ENCODE results near the gene CORO2B. TPM values are rescaled to one million over a fixed set of nuclear protein-coding genes. Genes with fewer than 3 reads are reported as not detected.

Gene CORO2B
- polyA plus RNA-seq, 1 donor: 5.4 TPM

GRCh38 chr15:68630836-68631235, 52.0 kb downstream of the CORO2B start:
- Histone ChIP-seq H3K27ac (ENCODE audit: low read length) (no peak overlapping the region), H3K4me1 (ENCODE audit: control insufficient read depth, insufficient read depth, low read length) (peaks cover 13% of the 10 kb centered on the region), H3K27me3 (ENCODE audit: control insufficient read depth, insufficient read depth, low read length) (peaks cover 14% of the 10 kb centered on the region), H3K9me3 (ENCODE audit: control insufficient read depth, low read depth, low read length) (no peaks in the 10 kb centered on the region), H3K4me3 (ENCODE audit: low read length) (no peak overlapping the region), H3K36me3 (ENCODE audit: control insufficient read depth, insufficient read depth, low read length) (no peaks in the 10 kb centered on the region)
- WGBS (ENCODE audit: insufficient coverage, low lambda C conversion rate): no CpG with 5 or more reads among the region's 8 CpGs
- no peak for DNase-seq

- Histone ChIP-seq H3K27me3 (ENCODE audit: control insufficient read depth, insufficient read depth, low read length) (peaks cover 10% of the 10 kb centered on the region), H3K27ac (ENCODE audit: low read length) (no peak overlapping the region), H3K4me1 (ENCODE audit: control insufficient read depth, insufficient read depth, low read length) (peaks cover 13% of the 10 kb centered on the region), H3K4me3 (ENCODE audit: low read length) (no peak overlapping the region), H3K9me3 (ENCODE audit: control insufficient read depth, low read depth, low read length) (no peaks in the 10 kb centered on the region), H3K36me3 (ENCODE audit: control insufficient read depth, insufficient read depth, low read length) (no peaks in the 10 kb centered on the region)
- no CpG with 5 or more reads among the region's 6 CpGs for WGBS (ENCODE audit: insufficient coverage, low lambda C conversion rate)
- peak in 1 of 2 donors; percentile 41 for DNase-seq
Observed at GRCh38 chr15:68631601-68632051, 52.8 kb downstream of the CORO2B start.

GRCh38 chr15:68632101-68632500, 53.3 kb downstream of the CORO2B start:
- Histone ChIP-seq H3K27me3 (ENCODE audit: control insufficient read depth, insufficient read depth, low read length) (peaks cover 8% of the 10 kb centered on the region), H3K27ac (ENCODE audit: low read length) (no peak overlapping the region), H3K4me1 (ENCODE audit: control insufficient read depth, insufficient read depth, low read length) (peaks cover 13% of the 10 kb centered on the region), H3K9me3 (ENCODE audit: control insufficient read depth, low read depth, low read length) (no peaks in the 10 kb centered on the region), H3K36me3 (ENCODE audit: control insufficient read depth, insufficient read depth, low read length) (no peaks in the 10 kb centered on the region), H3K4me3 (ENCODE audit: low read length) (no peak overlapping the region)
- DNase-seq: no peak
- WGBS (ENCODE audit: insufficient coverage, low lambda C conversion rate): no CpG with 5 or more reads among the region's 9 CpGs

GRCh38 chr15:68633231-68634121, 54.7 kb downstream of the CORO2B start:
- peaks cover 13% of the 10 kb centered on the region for H3K4me1 ChIP-seq (ENCODE audit: control insufficient read depth, insufficient read depth, low read length)
- peaks cover 2% of the 10 kb centered on the region for H3K27me3 ChIP-seq (ENCODE audit: control insufficient read depth, insufficient read depth, low read length)
- H3K27ac ChIP-seq (ENCODE audit: low read length): no peak overlapping the region
- no peaks in the 10 kb centered on the region for H3K36me3 ChIP-seq (ENCODE audit: control insufficient read depth, insufficient read depth, low read length)
- DNase-seq: peak in 1 of 2 donors; percentile 66
- no peaks in the 10 kb centered on the region for H3K9me3 ChIP-seq (ENCODE audit: control insufficient read depth, low read depth, low read length)
- no CpG with 5 or more reads among the region's 10 CpGs for WGBS (ENCODE audit: insufficient coverage, low lambda C conversion rate)
- no peak overlapping the region for H3K4me3 ChIP-seq (ENCODE audit: low read length)

- DNase-seq: no peak
- no peaks in the 10 kb centered on the region for H3K27me3 ChIP-seq (ENCODE audit: control insufficient read depth, insufficient read depth, low read length)
- no peaks in the 10 kb centered on the region for H3K36me3 ChIP-seq (ENCODE audit: control insufficient read depth, insufficient read depth, low read length)
- no CpG with 5 or more reads among the region's 4 CpGs for WGBS (ENCODE audit: insufficient coverage, low lambda C conversion rate)
- peaks cover 13% of the 10 kb centered on the region for H3K4me1 ChIP-seq (ENCODE audit: control insufficient read depth, insufficient read depth, low read length)
- no peak overlapping the region for H3K27ac ChIP-seq (ENCODE audit: low read length)
- H3K9me3 ChIP-seq (ENCODE audit: control insufficient read depth, low read depth, low read length): no peaks in the 10 kb centered on the region
- H3K4me3 ChIP-seq (ENCODE audit: low read length): no peak overlapping the region
Observed at GRCh38 chr15:68634122-68634482, 55.3 kb downstream of the CORO2B start.

GRCh38 chr15:68634531-68634930, 55.7 kb downstream of the CORO2B start:
- Histone ChIP-seq H3K27ac (ENCODE audit: low read length) (no peak overlapping the region), H3K4me3 (ENCODE audit: low read length) (no peak overlapping the region), H3K4me1 (ENCODE audit: control insufficient read depth, insufficient read depth, low read length) (peaks cover 13% of the 10 kb centered on the region), H3K27me3 (ENCODE audit: control insufficient read depth, insufficient read depth, low read length) (no peaks in the 10 kb centered on the region), H3K36me3 (ENCODE audit: control insufficient read depth, insufficient read depth, low read length) (no peaks in the 10 kb centered on the region), H3K9me3 (ENCODE audit: control insufficient read depth, low read depth, low read length) (no peaks in the 10 kb centered on the region)
- no peak for DNase-seq
- WGBS (ENCODE audit: insufficient coverage, low lambda C conversion rate): no CpG with 5 or more reads among the region's 6 CpGs

- Histone ChIP-seq H3K27me3 (ENCODE audit: control insufficient read depth, insufficient read depth, low read length) (no peaks in the 10 kb centered on the region), H3K4me1 (ENCODE audit: control insufficient read depth, insufficient read depth, low read length) (peaks cover 13% of the 10 kb centered on the region), H3K9me3 (ENCODE audit: control insufficient read depth, low read depth, low read length) (no peaks in the 10 kb centered on the region), H3K27ac (ENCODE audit: low read length) (no peak overlapping the region), H3K4me3 (ENCODE audit: low read length) (no peak overlapping the region), H3K36me3 (ENCODE audit: control insufficient read depth, insufficient read depth, low read length) (no peaks in the 10 kb centered on the region)
- no CpG with 5 or more reads among the region's 2 CpGs for WGBS (ENCODE audit: insufficient coverage, low lambda C conversion rate)
- DNase-seq: no peak
Observed at GRCh38 chr15:68635141-68635540, 56.3 kb downstream of the CORO2B start.

GRCh38 chr15:68636256-68636655, 57.5 kb downstream of the CORO2B start:
- Histone ChIP-seq H3K4me1 (ENCODE audit: control insufficient read depth, insufficient read depth, low read length) (peaks cover 13% of the 10 kb centered on the region), H3K27me3 (ENCODE audit: control insufficient read depth, insufficient read depth, low read length) (no peaks in the 10 kb centered on the region), H3K27ac (ENCODE audit: low read length) (no peak overlapping the region), H3K9me3 (ENCODE audit: control insufficient read depth, low read depth, low read length) (no peaks in the 10 kb centered on the region), H3K36me3 (ENCODE audit: control insufficient read depth, insufficient read depth, low read length) (no peaks in the 10 kb centered on the region), H3K4me3 (ENCODE audit: low read length) (no peak overlapping the region)
- no CpG with 5 or more reads among the region's 5 CpGs for WGBS (ENCODE audit: insufficient coverage, low lambda C conversion rate)
- no peak for DNase-seq

- Histone ChIP-seq H3K4me3 (ENCODE audit: low read length) (no peak overlapping the region), H3K27me3 (ENCODE audit: control insufficient read depth, insufficient read depth, low read length) (no peaks in the 10 kb centered on the region), H3K4me1 (ENCODE audit: control insufficient read depth, insufficient read depth, low read length) (peaks cover 9% of the 10 kb centered on the region), H3K36me3 (ENCODE audit: control insufficient read depth, insufficient read depth, low read length) (no peaks in the 10 kb centered on the region), H3K9me3 (ENCODE audit: control insufficient read depth, low read depth, low read length) (no peaks in the 10 kb centered on the region), H3K27ac (ENCODE audit: low read length) (peak overlapping the region; percentile 5)
- 50% methylated on average over 1 of the region's 5 CpGs for WGBS (ENCODE audit: insufficient coverage, low lambda C conversion rate)
- DNase-seq: peak in 1 of 2 donors; percentile 40
Observed at GRCh38 chr15:68637767-68638404, 59.1 kb downstream of the CORO2B start.

- H3K9me3 ChIP-seq (ENCODE audit: control insufficient read depth, low read depth, low read length): no peaks in the 10 kb centered on the region
- H3K4me3 ChIP-seq (ENCODE audit: low read length): no peak overlapping the region
- no peak for DNase-seq
- H3K36me3 ChIP-seq (ENCODE audit: control insufficient read depth, insufficient read depth, low read length): no peaks in the 10 kb centered on the region
- H3K4me1 ChIP-seq (ENCODE audit: control insufficient read depth, insufficient read depth, low read length): no peaks in the 10 kb centered on the region
- no peak overlapping the region for H3K27ac ChIP-seq (ENCODE audit: low read length)
- H3K27me3 ChIP-seq (ENCODE audit: control insufficient read depth, insufficient read depth, low read length): no peaks in the 10 kb centered on the region
- WGBS (ENCODE audit: insufficient coverage, low lambda C conversion rate): no CpG with 5 or more reads among the region's 2 CpGs
Observed at GRCh38 chr15:68638953-68639515, 60.2 kb downstream of the CORO2B start.

Data from large intestine (tissue), 3 donors.